HG02973 (cell line): ENCODE measurements around the gene TBC1D1.

Experiments
- ATAC-seq: cut with Tn5 transposase; IDR thresholded peaks from one replicate; pipeline ENCODE4 v1.9.1; 2021; ENCODE audit warnings: moderate library complexity; ENCODE audit not compliant: unreplicated experiment

The TBC1D1 gene

GRCh38 chr4:37890801-37891259 lies at the start of gene TBC1D1:
TSS of gene TBC1D1 (plus strand) at chr4:37891084. CDS start at chr4:37902096, 11,012 bp downstream.
- peak; percentile 15 for ATAC-seq

GRCh38 chr4:37844204-37844603 lies 46.7 kb upstream of the TBC1D1 start:
- ATAC-seq = no peak

- no peak for ATAC-seq
Measured at GRCh38 chr4:37845201-37845600, 45.7 kb upstream of the TBC1D1 start.

- ATAC-seq = no peak
Measured at GRCh38 chr4:37847311-37847884, 43.5 kb upstream of the TBC1D1 start.

- ATAC-seq = no peak
Measured at GRCh38 chr4:37852376-37852775, 38.5 kb upstream of the TBC1D1 start.

- no peak for ATAC-seq
Measured at GRCh38 chr4:37858112-37858511, 32.8 kb upstream of the TBC1D1 start.

GRCh38 chr4:37858872-37859271 lies 32.0 kb upstream of the TBC1D1 start:
- no peak for ATAC-seq

GRCh38 chr4:37860266-37860665 lies 30.6 kb upstream of the TBC1D1 start:
- ATAC-seq = no peak

- no peak for ATAC-seq
Measured at GRCh38 chr4:37862961-37863360, 27.9 kb upstream of the TBC1D1 start.

GRCh38 chr4:37864786-37865185 lies 26.1 kb upstream of the TBC1D1 start:
- ATAC-seq = no peak

GRCh38 chr4:37865450-37865849 lies 25.4 kb upstream of the TBC1D1 start:
- no peak for ATAC-seq

- no peak for ATAC-seq
Measured at GRCh38 chr4:37867102-37867501, 23.8 kb upstream of the TBC1D1 start.

- no peak for ATAC-seq
Measured at GRCh38 chr4:37868238-37868637, 22.6 kb upstream of the TBC1D1 start.

GRCh38 chr4:37872310-37872988 lies 18.4 kb upstream of the TBC1D1 start:
- ATAC-seq = no peak

GRCh38 chr4:37873386-37873785 lies 17.5 kb upstream of the TBC1D1 start:
- no peak for ATAC-seq

GRCh38 chr4:37876156-37876555 lies 14.7 kb upstream of the TBC1D1 start:
- ATAC-seq = no peak

- no peak for ATAC-seq
Measured at GRCh38 chr4:37879365-37879764, 11.5 kb upstream of the TBC1D1 start.

GRCh38 chr4:37881811-37882210 lies 9.1 kb upstream of the TBC1D1 start:
- no peak for ATAC-seq

GRCh38 chr4:37882665-37883296 lies 8.1 kb upstream of the TBC1D1 start:
- no peak for ATAC-seq

GRCh38 chr4:37884855-37885487 lies 5.9 kb upstream of the TBC1D1 start:
- no peak for ATAC-seq

- ATAC-seq = no peak
Measured at GRCh38 chr4:37885496-37885895, 5.4 kb upstream of the TBC1D1 start.
